Measurements from ENCODE around the gene CCDC57.

The CCDC57 gene

GRCh38 chr17:82173351-82174041, 39.1 kb downstream of the CCDC57 start:
- no peak for DNase-seq

GRCh38 chr17:82172486-82173160, 40.0 kb downstream of the CCDC57 start:
- no peak for DNase-seq

- DNase-seq = no peak
These were observed 40.8 kb downstream of the CCDC57 start for GRCh38 chr17:82171750-82172375.

GRCh38 chr17:82170412-82170961, 42.2 kb downstream of the CCDC57 start:
- no peak for DNase-seq

GRCh38 chr17:82168568-82168967, 44.1 kb downstream of the CCDC57 start:
- DNase-seq = no peak

GRCh38 chr17:82167028-82167427, 45.6 kb downstream of the CCDC57 start:
- DNase-seq = no peak

- no peak for DNase-seq
These were observed 47.8 kb downstream of the CCDC57 start for GRCh38 chr17:82164853-82165252.

- DNase-seq = no peak
These were observed 51.4 kb downstream of the CCDC57 start for GRCh38 chr17:82161216-82161615.

GRCh38 chr17:82160075-82160474, 52.6 kb downstream of the CCDC57 start:
- DNase-seq = no peak

GRCh38 chr17:82158825-82159224, 53.8 kb downstream of the CCDC57 start:
- DNase-seq = no peak

- no peak for DNase-seq
These were observed 55.3 kb downstream of the CCDC57 start for GRCh38 chr17:82157046-82158035.

- DNase-seq = no peak
These were observed 56.2 kb downstream of the CCDC57 start for GRCh38 chr17:82156284-82156925.

GRCh38 chr17:82155606-82156005, 57.0 kb downstream of the CCDC57 start:
- DNase-seq = no peak

- no peak for DNase-seq
These were observed 57.7 kb downstream of the CCDC57 start for GRCh38 chr17:82154881-82155331.

GRCh38 chr17:82153745-82154375, 58.8 kb downstream of the CCDC57 start:
- DNase-seq = peak; percentile 84 to 85

- DNase-seq = no peak
These were observed 59.3 kb downstream of the CCDC57 start for GRCh38 chr17:82153295-82153691.

GRCh38 chr17:82152556-82153294, 59.9 kb downstream of the CCDC57 start:
- DNase-seq = no peak

- no peak for DNase-seq
These were observed 60.5 kb downstream of the CCDC57 start for GRCh38 chr17:82152114-82152513.

- no peak for DNase-seq
These were observed 61.3 kb downstream of the CCDC57 start for GRCh38 chr17:82151106-82151957.

Measured in stimulated activated CD4-positive, alpha-beta T cell treated with anti-CD3 and anti-CD28 coated beads, Interleukin-2, amount 100 ng/mL, for 24 hours (primary cell).